LNCaP clone FGC (cell line): ENCODE measurements around the gene SULT6B1.
"Not testable (repeated sequence)": the region's sequence is repeated elsewhere in the genome, so short reads cannot be mapped to it uniquely, and the experiment has no call there.

Experiments used
- DNase-seq: peaks from one replicate; pipeline ENCODE4 v3.0.0-alpha.2; 2011; ENCODE audit warnings: low read depth
- H3K4me3 ChIP-seq: 2 replicates; pipeline ENCODE4 v1.5.1; 2011; ENCODE audit warnings: mild to moderate bottlenecking, low read depth, low read length, control low read depth
- CTCF ChIP-seq: IDR thresholded peaks from 2 replicates; pipeline ENCODE4 v1.5.1; 2012; ENCODE audit warnings: mild to moderate bottlenecking; ENCODE audit not compliant: control insufficient read depth, insufficient read depth; ENCODE audit errors: extremely low read depth

SULT6B1 gene

DNA sequence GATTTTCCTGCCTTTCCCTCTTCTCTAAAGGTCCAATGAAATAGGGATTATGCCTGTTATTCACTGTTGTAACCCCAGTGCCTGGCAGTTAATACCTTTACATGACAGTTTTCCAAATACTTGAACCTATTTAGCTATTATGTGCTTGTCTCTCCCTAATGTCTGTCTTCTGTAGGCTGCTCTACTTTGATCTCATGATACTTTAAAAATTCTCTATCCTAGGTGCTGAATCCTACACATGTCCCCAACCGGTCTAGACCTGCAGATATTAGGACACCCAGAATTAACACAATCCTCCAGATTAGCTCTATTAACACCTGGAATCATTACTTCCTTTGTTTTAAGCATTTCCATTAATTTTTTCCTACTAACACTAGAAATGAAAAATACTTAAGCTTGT lies 35.6 kb upstream of the SULT6B1 start:
- TF ChIP-seq CTCF: no peak
- DNase-seq: no peak

GRCh38 chr2:37223131-37223530 lies 34.7 kb upstream of the SULT6B1 start:
- DNase-seq: no peak
- H3K4me3 ChIP-seq: no peak overlapping the region
- TF ChIP-seq CTCF: no peak

More for the DNA sequence above, 35.6 kb upstream of the SULT6B1 start:
- no peak overlapping the region for H3K4me3 ChIP-seq

- no peak for TF ChIP-seq CTCF
- DNase-seq: no peak
- H3K4me3 ChIP-seq: no peak overlapping the region
Measured at GRCh38 chr2:37219046-37219445, 30.6 kb upstream of the SULT6B1 start.

DNA sequence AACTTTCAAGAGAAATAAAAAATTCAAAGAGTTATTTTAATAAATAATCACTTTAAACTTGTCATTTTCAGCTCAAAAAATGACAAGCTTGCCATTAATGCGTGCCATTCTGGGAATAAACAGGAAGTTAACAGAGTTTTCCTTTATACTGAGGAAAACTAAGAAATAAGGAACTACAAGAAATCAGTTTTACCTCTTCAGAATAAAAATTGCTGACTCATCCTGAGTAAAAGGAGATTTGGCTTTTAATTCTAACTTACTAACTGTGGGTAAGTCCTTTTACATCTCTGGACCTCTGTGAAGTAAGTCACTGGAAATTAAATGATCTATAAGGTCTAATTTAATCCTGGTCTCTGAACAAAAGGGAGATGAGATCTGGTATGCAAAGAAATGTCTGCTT lies 26.8 kb upstream of the SULT6B1 start:
- no peak for DNase-seq
- no peak for TF ChIP-seq CTCF

DNA sequence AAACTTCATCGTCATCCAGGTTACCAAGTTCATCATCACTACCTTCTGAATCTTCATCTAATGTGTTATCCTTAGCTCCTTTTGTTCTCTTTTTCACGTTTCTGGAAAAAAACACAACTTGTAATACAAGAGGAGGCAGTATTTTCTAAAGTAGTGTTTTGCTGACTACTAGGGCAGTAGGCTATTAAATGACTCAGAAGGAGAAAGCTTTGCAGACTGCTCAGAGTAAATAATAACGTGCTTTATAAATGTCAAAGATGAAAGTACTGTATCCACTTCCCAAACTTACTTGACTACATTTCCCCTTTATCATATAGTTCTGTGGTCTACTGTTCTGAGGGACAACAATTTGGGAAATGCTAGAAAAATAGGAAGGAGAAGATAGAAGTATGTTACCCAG lies 23.5 kb upstream of the SULT6B1 start:
- no peak overlapping the region for H3K4me3 ChIP-seq
- no peak for DNase-seq
- TF ChIP-seq CTCF: no peak

More for the DNA sequence above, 26.8 kb upstream of the SULT6B1 start:
- H3K4me3 ChIP-seq: no peak overlapping the region

DNA sequence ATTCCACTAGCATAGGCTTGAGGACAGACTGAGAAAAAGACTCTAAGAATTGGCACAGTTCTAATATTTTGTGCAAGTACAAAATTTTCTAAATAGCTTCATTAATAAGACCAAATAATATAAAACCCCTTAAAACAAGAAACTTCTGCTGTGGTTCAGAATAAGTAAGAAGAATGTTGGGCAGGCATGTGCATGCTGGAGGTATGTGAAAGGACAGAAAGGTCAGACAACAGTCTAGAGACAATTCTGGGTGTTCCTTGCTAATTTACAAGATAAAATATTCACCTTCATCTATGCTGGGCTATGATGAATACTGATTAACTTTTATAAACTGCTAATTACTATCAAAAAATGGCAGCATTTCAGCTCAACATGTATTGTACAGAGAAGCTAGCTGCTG lies 22.7 kb upstream of the SULT6B1 start:
- no peak for DNase-seq
- no peak overlapping the region for H3K4me3 ChIP-seq
- TF ChIP-seq CTCF: no peak

GRCh38 chr2:37206760-37207159 lies 18.3 kb upstream of the SULT6B1 start:
- H3K4me3 ChIP-seq, DNase-seq: not testable (repeated sequence)
